HG03025 (cell line): ENCODE data around the gene ZEB2.

ENCODE experiments used
- ATAC-seq: cut with Tn5 transposase; IDR thresholded peaks from one replicate; pipeline ENCODE4 v1.9.1; 2021; ENCODE audit warnings: mild to moderate bottlenecking, moderate library complexity; ENCODE audit not compliant: unreplicated experiment, low FRiP score

Gene ZEB2

DNA sequence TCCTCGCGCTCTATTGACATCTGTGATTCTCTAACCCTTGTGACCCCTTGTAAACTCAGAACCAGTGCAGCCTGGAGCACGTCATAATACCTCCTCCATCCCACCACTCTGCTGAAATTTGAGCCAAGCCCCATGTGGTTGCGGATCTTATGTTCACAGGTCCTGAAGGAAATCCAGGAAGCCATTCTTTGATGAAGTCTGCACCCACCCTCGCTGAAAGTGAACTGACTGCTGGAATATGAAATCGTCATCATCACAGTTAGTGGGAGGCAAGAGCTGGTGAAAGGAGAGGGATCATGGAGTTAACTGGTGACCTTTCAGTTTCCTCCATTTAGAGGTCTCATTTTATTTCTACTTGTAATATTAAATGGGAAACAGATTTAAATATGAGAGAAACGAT lies 21.6 kb downstream of the ZEB2 start:
- no peak for ATAC-seq

DNA sequence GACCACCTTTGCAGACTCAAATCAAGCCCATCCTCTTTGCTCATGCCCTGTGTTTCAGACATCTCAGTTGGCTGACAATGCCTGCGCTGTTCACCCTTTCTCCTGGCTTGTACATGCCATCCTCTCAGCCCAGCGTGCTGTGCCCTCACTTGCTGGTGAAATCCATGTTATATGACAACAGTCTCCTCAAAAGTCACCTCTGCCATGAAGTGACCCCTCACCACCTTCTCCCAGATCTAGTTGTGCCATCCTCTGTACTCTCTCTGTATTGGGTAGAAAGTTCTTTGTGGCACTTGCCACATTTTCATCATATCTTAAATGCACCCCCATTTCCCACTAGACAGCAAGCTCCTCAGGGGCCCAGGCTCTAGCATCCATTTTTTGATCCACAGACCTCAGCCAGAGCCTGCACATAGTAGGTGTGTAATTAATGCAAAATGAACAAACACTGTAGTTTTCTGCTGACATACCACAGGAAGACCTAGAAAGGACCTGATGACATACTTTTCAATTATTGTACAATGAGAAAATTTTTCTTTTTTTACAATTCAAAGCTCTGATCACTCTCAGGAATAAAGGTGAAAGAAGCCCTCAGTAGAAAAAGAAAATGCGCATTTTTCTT lies 22.8 kb downstream of the ZEB2 start:
- no peak for ATAC-seq

DNA sequence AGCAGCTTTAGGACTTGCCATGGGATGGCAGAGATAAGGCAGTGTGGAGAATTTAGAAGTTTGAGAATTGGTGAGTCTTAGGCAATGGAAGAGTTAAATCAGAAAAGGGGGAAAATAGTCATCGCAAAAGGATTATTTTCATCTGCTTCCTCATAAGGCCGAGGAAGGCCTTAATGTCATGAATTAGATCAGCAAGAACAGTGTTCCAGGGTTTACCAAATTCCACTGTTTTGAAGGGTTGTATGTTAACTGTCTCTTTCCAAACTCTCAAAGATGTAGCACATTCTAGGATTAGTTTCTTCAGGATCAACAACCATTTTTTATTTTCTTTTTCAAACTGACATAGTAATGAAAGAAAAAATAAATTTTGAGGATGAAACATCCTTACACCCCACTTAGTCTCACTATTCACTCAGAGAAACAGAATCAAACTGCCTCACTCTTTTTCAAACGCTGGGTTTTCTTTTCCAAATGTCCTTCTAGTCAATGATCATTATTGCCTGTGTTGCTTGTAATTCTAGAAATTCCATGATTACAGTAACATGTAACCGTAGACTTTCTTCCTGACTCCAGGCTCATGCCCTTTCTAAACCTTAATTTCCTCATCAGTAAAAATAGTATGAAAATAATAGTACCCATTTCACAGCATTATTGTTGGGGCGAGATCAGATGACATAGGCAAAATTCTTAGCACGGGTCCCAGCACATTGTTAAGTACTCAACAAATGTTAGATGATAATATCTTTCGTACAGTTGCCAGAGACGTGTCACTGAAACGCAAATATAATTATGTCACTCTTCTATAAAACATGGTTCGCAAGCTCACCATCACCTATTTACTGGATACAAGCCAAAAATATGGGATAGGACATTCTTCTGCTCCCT lies 23.6 kb downstream of the ZEB2 start:
- no peak for ATAC-seq

GRCh38 chr2:144495227-144496091 lies 24.5 kb downstream of the ZEB2 start:
- no peak for ATAC-seq

DNA sequence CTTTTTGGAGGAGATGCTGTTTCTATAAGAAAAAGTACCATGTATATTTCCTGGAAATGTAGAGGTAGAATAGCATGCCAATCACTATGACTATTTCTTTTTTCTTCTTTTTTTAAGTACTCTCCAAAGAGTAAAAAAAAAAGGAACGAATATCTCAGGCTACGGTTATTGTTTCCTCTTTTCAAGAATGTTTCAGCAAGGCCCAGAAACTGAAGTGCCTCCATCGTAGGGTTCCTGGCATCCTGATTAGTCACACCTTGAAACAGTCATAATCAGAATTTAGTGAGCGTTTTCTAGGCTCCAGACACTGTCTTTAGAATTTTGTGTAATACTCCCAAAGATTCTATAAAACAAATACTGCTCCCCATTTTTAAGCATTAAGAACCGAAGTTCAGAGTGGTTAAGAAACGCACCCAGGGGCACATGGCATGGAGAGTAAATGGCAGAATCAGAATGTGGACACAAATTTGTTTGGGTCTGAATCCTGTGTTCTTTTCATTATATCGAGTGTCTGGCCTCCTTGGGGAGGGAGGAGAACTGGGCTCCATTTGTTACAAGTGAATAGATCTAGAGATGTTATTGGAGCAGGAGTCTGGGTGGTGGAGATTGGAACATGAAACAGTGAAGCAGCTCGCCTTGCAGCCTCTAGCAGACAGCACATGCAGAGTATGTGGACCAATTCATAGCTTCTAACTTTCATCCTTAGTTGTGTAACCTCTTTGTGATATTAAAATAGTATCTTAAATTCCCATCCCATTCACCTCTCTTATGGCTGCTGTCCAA lies 26.7 kb downstream of the ZEB2 start:
- no peak for ATAC-seq

GRCh38 chr2:144490857-144491256 lies 29.1 kb downstream of the ZEB2 start:
- no peak for ATAC-seq

DNA sequence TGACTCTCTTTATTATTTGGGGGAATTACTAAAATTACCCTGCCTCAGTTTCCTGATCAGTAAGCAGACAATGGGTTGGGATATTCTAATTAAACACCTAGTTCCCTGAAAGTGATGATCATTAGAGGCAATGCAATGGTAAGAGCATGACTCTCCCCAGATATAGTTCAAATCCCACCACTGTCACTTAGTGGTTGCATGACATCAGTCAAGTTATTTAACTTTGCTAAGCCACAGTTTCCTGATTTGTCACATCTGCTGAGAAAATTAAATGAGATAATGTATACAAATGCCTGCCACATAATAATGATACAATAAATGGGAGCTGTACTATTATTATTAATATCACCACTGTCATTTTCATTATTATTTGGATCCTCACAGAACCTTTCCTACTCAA lies 29.9 kb downstream of the ZEB2 start:
- ATAC-seq = no peak

DNA sequence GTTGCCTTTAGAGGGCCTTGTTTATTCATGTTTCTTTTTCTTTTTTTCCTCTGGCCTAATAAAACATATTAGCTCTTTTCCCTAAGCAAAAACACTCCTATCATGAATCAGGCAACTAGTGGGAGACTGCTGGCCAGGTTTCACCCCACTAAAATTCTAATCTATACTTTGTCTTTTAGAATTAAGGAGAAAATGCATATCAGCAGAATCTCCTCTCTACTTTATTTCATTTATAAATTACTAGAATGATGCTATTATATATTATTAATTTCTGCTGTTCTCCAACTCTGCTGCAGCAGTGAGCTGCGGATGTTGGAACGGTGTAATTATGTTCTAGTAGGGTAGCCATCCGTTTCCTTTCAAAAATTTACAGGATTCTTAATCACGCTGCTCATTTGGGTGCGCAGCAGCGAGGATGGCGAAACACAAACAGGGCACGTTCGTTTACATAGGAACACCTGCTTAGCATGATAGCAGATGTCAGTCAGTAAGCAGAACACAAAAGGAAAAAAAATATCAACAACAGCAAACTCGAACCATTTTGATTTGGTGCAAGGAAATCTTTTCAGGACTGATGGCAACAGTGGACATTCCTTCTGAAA lies 30.5 kb downstream of the ZEB2 start:
- no peak for ATAC-seq

DNA sequence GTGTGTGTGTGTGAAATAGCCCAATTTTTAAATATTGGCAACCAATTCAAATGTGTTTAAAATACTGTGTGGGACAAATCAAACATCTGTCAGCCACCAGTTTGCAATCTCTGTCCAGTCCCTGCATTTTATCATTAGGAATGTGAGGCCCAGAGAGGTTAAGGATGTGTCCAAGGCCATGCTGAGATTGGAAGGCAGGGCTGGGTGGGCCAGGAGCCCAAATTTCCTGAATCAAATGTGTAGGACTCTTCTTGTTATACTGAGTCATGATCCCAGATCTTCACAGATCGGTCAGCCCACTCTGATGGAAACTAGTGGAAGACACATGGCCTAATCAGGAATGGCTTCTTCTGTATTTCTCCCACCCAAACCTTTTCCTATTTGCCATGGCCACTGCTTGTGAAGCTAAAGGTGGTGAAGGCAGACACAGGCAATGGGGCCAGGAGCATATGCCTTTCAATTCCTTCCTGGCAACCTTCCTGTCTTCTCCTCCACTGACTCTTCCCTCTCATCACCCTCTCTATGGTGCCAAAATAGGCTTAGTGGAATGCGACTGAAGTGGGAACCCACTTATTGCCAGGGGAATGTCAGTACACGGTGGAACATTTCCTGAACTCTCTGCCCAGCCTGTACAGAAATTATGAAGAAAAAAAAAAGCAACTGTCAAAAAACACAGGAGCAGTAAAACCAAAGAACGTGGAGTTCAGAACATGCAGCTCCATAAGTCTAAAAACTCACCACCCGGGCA lies 35.5 kb downstream of the ZEB2 start:
- no peak for ATAC-seq

- no peak for ATAC-seq
Measured at GRCh38 chr2:144481666-144482065, 38.3 kb downstream of the ZEB2 start.

DNA sequence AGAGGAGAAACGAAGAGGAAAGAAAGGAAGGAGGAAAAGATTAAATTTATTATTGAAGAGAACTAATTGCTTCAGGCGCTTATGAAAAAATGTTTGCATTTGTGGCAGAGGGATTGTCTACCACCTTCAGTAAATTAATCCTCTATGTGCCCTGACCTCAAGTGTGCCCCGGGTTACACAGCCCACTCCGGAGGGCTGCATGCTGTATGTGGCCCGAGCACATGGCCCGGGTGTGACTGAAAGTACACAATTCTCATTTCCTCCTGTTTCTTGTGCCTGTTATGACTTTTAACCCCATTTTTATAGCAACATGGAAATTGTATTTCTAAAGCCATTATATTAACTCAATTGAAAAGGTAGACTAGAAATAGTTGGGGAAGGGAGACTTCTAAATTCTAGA lies 38.8 kb downstream of the ZEB2 start:
- no peak for ATAC-seq

- no peak for ATAC-seq
Measured at GRCh38 chr2:144480285-144480684, 39.6 kb downstream of the ZEB2 start.

- no peak for ATAC-seq
Measured at GRCh38 chr2:144479659-144480058, 40.3 kb downstream of the ZEB2 start.

GRCh38 chr2:144479138-144479537 lies 40.8 kb downstream of the ZEB2 start:
- ATAC-seq = no peak

DNA sequence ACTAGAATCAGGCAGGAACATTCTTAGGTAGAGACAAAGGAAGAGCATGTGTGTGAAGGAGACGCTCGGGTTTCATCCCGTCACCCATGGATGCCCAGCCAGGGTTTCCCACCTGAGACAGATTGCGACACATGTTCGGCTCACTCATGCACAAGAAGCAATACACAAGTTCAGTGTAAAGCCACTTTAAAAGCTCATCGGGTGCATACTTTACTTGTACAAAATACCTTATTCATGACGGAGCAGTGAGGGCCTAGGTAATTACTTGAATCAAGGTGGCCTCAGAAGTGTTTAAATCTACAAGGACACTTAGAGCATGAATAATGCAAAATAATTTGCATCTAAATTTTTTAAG lies 42.0 kb downstream of the ZEB2 start:
- no peak for ATAC-seq

DNA sequence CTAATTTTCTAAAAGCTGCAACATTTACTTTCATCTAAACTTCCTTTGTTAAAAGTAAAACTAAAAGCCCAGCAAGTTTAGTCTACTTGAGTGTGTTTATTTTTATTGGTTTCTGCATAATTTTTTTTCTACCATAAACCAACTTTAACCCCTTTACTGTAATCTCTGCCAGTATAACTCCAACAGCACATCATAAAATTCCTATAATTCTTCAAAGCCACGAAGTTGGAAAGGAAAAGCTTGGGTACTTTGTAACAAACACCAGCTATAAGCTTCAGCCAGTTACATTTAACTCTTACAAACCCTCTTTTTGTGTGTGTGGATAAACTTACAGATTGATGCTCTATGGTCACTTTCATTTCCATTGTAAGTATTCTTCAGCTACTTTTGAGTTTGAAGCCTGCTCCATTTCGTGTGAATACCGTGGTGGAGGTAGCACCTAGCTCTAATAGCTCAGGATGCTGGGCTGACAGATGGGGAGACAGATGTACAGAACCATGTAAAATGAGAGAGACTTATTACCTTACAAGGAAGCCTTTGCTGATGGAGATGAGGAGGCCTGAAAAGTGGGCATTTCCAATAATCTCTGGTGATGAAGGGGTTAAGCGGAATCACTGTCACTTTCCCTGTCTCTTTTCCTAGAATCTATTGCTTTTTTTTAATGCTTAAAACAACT lies 42.5 kb downstream of the ZEB2 start:
- ATAC-seq = no peak

GRCh38 chr2:144476682-144477081 lies 43.2 kb downstream of the ZEB2 start:
- ATAC-seq = no peak

DNA sequence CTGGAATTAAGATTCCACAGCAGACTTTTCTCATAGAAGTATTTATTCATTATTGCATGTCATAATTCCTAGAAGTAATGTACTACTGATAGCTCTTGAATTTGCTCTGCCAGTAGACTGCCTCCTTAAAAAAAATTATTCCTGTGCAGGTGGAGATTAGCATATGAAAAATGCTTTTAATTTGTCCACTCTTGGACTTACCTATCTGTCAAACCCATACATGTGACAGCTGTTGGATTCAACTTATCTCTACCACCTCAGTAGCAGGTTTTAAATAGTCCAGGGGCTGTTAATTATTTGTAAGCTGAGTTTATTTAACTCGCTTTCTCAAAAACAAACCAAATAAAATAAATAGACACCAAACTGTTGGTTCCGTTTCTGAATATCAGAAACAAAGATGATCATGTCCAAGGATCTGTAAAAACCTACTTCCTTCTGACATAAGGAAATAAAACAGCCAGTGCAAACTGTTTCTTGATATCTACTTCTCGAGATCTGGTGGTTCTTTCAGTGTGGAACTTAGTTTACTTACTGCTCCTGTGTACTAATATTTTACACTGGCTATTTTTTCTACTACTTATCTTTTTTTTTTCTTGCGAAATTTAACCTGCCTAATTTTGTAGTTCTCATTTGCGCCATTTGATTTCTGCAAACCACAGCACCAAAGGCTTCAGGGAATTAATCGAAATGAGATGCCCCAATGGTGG lies 44.2 kb downstream of the ZEB2 start:
- no peak for ATAC-seq
